Effector memory CD4-positive, alpha-beta T cell (primary cell): ENCODE data around the gene KHDRBS2.

ENCODE experiments used
- DNase-seq, 3 donors: peaks; one replicate each; pipeline ENCODE4 v3.0.0-alpha.2; 2020
- H3K27ac ChIP-seq: 2 replicates; pipeline ENCODE4 v1.7.0; 2013; ENCODE audit warnings: mild to moderate bottlenecking, low read length, moderate library complexity; ENCODE audit not compliant: insufficient read depth, poor library complexity, severe bottlenecking
- H3K27me3 ChIP-seq: replicated peaks from 2 replicates; pipeline ENCODE4 v1.7.0; 2013; ENCODE audit warnings: mild to moderate bottlenecking, low read length; ENCODE audit not compliant: insufficient read depth, control insufficient read depth, poor library complexity, severe bottlenecking
- H3K36me3 ChIP-seq: 2 replicates; pipeline ENCODE4 v1.7.0; 2013; ENCODE audit warnings: mild to moderate bottlenecking, low read length, moderate library complexity; ENCODE audit not compliant: control insufficient read depth, insufficient read depth
- H3K4me1 ChIP-seq: 2 replicates; pipeline ENCODE4 v1.7.0; 2013; ENCODE audit warnings: low read length, mild to moderate bottlenecking; ENCODE audit not compliant: control insufficient read depth, insufficient read depth, poor library complexity, severe bottlenecking
- H3K4me3 ChIP-seq: 2 replicates; pipeline ENCODE4 v1.7.0; 2013; ENCODE audit warnings: low read length, low read depth, mild to moderate bottlenecking; ENCODE audit not compliant: insufficient read depth, poor library complexity, severe bottlenecking
- H3K9me3 ChIP-seq: 2 replicates; pipeline ENCODE4 v1.7.0; 2013; ENCODE audit warnings: mild to moderate bottlenecking, low read length, moderate library complexity; ENCODE audit not compliant: control insufficient read depth

The KHDRBS2 gene

GRCh38 chr6:62119401-62119800, 166.6 kb downstream of the KHDRBS2 start:
- Histone ChIP-seq H3K9me3 (no peaks in the 10 kb centered on the region), H3K27me3 (no peaks in the 10 kb centered on the region), H3K36me3 (no peaks in the 10 kb centered on the region), H3K4me3 (no peak overlapping the region), H3K4me1 (no peaks in the 10 kb centered on the region), H3K27ac (no peak overlapping the region)
- no peak for DNase-seq

GRCh38 chr6:62103186-62103859, 182.7 kb downstream of the KHDRBS2 start:
- Histone ChIP-seq H3K9me3 (no peaks in the 10 kb centered on the region), H3K4me1 (no peaks in the 10 kb centered on the region)

DNA sequence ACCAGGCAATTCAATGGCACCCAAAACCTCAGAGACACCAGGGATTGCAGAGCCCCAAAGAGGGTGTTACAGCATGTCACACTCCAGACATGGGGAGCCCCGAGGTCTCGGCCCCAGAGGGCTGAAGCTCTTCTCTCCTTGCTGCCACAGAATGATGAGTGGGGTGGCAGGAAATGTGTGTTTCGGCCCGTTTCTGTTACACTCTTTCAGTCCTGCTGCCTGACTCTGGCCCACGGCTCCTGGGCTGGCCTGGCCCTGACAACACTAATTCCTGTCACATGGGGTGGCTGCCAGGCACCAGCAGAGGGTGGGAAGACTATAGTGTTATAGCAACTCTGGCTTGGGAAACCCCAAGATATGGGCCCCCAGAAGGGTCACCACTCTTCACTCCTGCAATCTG, 183.6 kb downstream of the KHDRBS2 start:
- H3K36me3 ChIP-seq = no peaks in the 10 kb centered on the region
- H3K27me3 ChIP-seq = no peaks in the 10 kb centered on the region
- no peak for DNase-seq
- no peak overlapping the region for H3K4me3 ChIP-seq
- no peak overlapping the region for H3K27ac ChIP-seq
- no peaks in the 10 kb centered on the region for H3K9me3 ChIP-seq
- H3K4me1 ChIP-seq = no peaks in the 10 kb centered on the region

More at GRCh38 chr6:62103186-62103859, 182.7 kb downstream of the KHDRBS2 start:
- H3K4me3 ChIP-seq = no peak overlapping the region
- H3K27ac ChIP-seq = no peak overlapping the region
- H3K36me3 ChIP-seq = no peaks in the 10 kb centered on the region
- no peak for DNase-seq
- H3K27me3 ChIP-seq = no peaks in the 10 kb centered on the region

GRCh38 chr6:62090442-62091229, 195.4 kb downstream of the KHDRBS2 start:
- H3K27ac ChIP-seq = no peak overlapping the region
- no peak for DNase-seq
- H3K27me3 ChIP-seq = no peaks in the 10 kb centered on the region
- H3K9me3 ChIP-seq = no peaks in the 10 kb centered on the region
- H3K4me3 ChIP-seq = no peak overlapping the region
- no peaks in the 10 kb centered on the region for H3K4me1 ChIP-seq
- H3K36me3 ChIP-seq = no peaks in the 10 kb centered on the region

DNA sequence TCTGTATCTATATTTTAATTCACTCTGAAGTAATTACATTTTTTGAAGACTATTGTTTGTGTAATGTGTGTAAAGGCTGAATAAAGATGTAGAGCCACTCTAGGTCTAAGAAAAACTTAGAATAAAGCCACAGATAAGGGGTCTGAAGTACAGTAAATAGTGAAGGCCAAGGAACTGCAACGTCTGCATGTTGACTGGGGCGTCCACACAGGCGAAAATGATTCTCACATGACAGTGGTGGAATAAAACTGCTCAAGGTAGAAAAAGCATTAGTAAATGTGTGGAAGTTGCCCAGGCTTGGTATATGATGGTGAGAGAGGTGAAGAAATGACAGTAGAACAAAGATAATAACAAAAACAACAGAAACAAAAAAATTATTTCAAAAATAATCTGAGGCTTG, 196.2 kb downstream of the KHDRBS2 start:
- no peak for DNase-seq
- Histone ChIP-seq H3K36me3 (no peaks in the 10 kb centered on the region), H3K4me1 (no peaks in the 10 kb centered on the region), H3K9me3 (no peaks in the 10 kb centered on the region), H3K27ac (no peak overlapping the region), H3K4me3 (no peak overlapping the region), H3K27me3 (no peaks in the 10 kb centered on the region)

- Histone ChIP-seq H3K9me3 (no peaks in the 10 kb centered on the region), H3K27ac (no peak overlapping the region), H3K4me1 (no peaks in the 10 kb centered on the region), H3K27me3 (no peaks in the 10 kb centered on the region), H3K4me3 (no peak overlapping the region), H3K36me3 (no peaks in the 10 kb centered on the region)
- no peak for DNase-seq
Measured at GRCh38 chr6:62086047-62086446, 200.0 kb downstream of the KHDRBS2 start.

DNA sequence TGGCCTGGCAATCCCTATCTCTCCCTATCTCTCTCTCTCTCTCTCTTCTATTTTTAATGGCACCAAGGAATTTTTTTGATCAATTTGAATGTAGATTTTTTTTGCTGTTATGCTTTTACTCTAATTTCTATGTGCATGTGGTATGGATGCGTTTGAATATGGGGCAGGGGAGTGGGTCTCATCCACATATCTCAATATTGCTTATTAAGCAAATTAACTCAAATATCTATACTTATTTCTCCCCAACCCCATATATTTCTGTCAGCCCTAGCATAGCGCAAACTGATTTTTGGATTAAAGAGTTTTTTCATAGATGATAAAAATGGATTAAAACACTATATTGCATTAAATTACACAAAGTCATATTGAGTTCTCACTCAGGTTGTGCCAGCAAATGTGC, 210.2 kb downstream of the KHDRBS2 start:
- no peaks in the 10 kb centered on the region for H3K4me1 ChIP-seq
- no peaks in the 10 kb centered on the region for H3K27me3 ChIP-seq
- H3K27ac ChIP-seq = no peak overlapping the region

GRCh38 chr6:62059901-62060300, 226.1 kb downstream of the KHDRBS2 start:
- H3K9me3 ChIP-seq = no peaks in the 10 kb centered on the region
- no peaks in the 10 kb centered on the region for H3K4me1 ChIP-seq
- H3K4me3 ChIP-seq = no peak overlapping the region
- H3K36me3 ChIP-seq = no peaks in the 10 kb centered on the region
- H3K27ac ChIP-seq = no peak overlapping the region
- no peaks in the 10 kb centered on the region for H3K27me3 ChIP-seq
- no peak for DNase-seq

More for the DNA sequence above, 210.2 kb downstream of the KHDRBS2 start:
- Histone ChIP-seq H3K9me3 (no peaks in the 10 kb centered on the region), H3K36me3 (no peaks in the 10 kb centered on the region), H3K4me3 (no peak overlapping the region)
- DNase-seq = no peak

GRCh38 chr6:62057300-62057699, 228.7 kb downstream of the KHDRBS2 start:
- H3K27ac ChIP-seq = no peak overlapping the region
- H3K27me3 ChIP-seq = no peaks in the 10 kb centered on the region
- DNase-seq = no peak

DNA sequence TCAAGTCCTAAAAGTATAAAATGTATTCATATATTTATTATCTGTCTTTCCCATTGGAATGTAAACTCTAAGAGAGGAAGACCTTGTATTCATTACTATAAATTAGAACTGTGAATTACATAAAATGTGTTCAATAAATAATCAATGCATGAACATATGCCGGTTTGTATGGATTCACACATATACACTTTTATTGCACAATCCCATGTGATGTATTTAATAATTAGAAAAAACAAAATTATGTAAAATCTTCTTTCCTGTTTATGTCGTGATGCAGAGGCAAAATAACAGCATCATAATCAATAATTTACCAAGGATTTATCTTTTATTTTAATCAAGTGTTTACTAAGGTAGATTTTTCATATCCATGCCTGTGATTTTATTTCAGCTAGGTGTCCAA, 240.5 kb downstream of the KHDRBS2 start:
- Histone ChIP-seq H3K9me3 (no peaks in the 10 kb centered on the region), H3K27ac (no peak overlapping the region), H3K4me3 (no peak overlapping the region), H3K27me3 (no peaks in the 10 kb centered on the region), H3K4me1 (no peaks in the 10 kb centered on the region), H3K36me3 (no peaks in the 10 kb centered on the region)
- DNase-seq = no peak

More at GRCh38 chr6:62057300-62057699, 228.7 kb downstream of the KHDRBS2 start:
- Histone ChIP-seq H3K4me1 (no peaks in the 10 kb centered on the region), H3K9me3 (no peaks in the 10 kb centered on the region), H3K4me3 (no peak overlapping the region), H3K36me3 (no peaks in the 10 kb centered on the region)
